Measurements from ENCODE around the gene PGAM1. TPM values are rescaled to one million over a fixed set of nuclear protein-coding genes. Genes with fewer than 3 reads are reported as not detected.

The PGAM1 gene
- total and polyA plus RNA-seq, 2 experiments from 2014 or later, result 204 to 254 TPM

DNA sequence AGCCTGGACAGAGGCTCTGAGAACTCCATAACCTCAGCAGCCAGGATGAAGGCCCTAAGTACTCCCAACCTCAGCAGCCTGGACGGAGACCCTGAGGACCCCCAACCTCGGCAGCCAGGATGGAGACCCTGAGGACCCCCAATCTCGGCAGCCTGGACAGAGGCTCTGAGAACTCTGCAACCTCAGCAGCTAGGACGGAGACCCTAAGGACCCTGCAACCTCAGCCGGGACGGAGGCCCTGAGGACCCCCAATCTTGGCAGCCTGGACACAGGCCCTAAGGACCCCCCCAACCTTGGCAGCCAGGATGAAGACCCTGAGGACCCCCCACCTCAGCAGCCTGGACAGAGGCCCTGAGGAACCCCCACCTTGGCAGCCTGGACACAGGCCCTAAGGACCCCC is 41.4 kb upstream of the PGAM1 start:
- H2AFZ ChIP-seq, result no peak overlapping the region
- WGBS (ENCODE audit: low lambda C conversion rate, missing lambda C conversion rate), result 93% methylated on average over 6 of the region's 6 CpGs
- no peaks in the 10 kb centered on the region for H3K9me3 ChIP-seq (ENCODE audit: low read depth)
- H3K9me2 ChIP-seq (replicated peaks; ENCODE audit: insufficient read depth), result no peaks in the 10 kb centered on the region
- H3K4me3 ChIP-seq, result no peak overlapping the region
- no peaks in the 10 kb centered on the region for H3K79me2 ChIP-seq
- H3K36me3 ChIP-seq (replicated peaks; ENCODE audit: insufficient read depth, low read depth), result no peaks in the 10 kb centered on the region
- H3K4me1 ChIP-seq (ENCODE audit: insufficient read depth), result no peaks in the 10 kb centered on the region
- TF ChIP-seq EZH2phosphoT487 (IDR thresholded peaks at IDR 0.05; ENCODE audit: low read depth, severe bottlenecking, unreplicated experiment) (no peak), EZH2 (IDR thresholded peaks at IDR 0.05; ENCODE audit: borderline replicate concordance) (no peak)
- TF ChIP-seq, protein P1, sequence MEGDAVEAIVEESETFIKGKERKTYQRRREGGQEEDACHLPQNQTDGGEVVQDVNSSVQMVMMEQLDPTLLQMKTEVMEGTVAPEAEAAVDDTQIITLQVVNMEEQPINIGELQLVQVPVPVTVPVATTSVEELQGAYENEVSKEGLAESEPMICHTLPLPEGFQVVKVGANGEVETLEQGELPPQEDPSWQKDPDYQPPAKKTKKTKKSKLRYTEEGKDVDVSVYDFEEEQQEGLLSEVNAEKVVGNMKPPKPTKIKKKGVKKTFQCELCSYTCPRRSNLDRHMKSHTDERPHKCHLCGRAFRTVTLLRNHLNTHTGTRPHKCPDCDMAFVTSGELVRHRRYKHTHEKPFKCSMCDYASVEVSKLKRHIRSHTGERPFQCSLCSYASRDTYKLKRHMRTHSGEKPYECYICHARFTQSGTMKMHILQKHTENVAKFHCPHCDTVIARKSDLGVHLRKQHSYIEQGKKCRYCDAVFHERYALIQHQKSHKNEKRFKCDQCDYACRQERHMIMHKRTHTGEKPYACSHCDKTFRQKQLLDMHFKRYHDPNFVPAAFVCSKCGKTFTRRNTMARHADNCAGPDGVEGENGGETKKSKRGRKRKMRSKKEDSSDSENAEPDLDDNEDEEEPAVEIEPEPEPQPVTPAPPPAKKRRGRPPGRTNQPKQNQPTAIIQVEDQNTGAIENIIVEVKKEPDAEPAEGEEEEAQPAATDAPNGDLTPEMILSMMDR (IDR thresholded peaks at IDR 0.05; ENCODE audit: poor library complexity), result no peak
- no peaks in the 10 kb centered on the region for H4K20me1 ChIP-seq (ENCODE audit: insufficient read depth, poor library complexity, severe bottlenecking)
- DNase-seq (ENCODE audit: low spot score), result no peak
- H3K4me2 ChIP-seq, result no peak overlapping the region
- no peaks in the 10 kb centered on the region for H3K27me3 ChIP-seq
- no peak overlapping the region for H3K27ac ChIP-seq

DNA sequence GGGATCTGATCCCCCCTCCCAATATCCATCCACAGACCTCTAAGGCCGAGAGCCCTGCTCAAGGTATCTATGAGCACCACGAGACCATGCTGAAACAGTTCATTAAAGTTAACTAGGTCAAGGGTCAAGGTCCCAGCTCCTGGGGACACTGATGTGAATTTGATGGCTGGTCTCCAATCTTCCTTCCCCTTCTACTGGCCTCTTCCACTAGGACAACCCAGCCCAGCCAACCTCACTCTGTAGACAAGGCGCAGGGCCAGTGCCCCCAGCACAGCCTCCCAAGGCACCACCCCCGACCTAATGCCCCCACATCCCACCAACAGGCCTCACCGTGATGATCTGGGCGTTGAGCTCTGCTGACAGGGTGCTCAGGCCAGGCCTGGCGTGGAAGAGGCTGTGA is 40.4 kb upstream of the PGAM1 start:
- TF ChIP-seq EZH2 (IDR thresholded peaks at IDR 0.05; ENCODE audit: borderline replicate concordance) (no peak), EZH2phosphoT487 (IDR thresholded peaks at IDR 0.05; ENCODE audit: low read depth, severe bottlenecking, unreplicated experiment) (no peak)
- TF ChIP-seq, protein P1 (IDR thresholded peaks at IDR 0.05; ENCODE audit: poor library complexity), result no peak
- no peak overlapping the region for H3K4me3 ChIP-seq
- H3K36me3 ChIP-seq (replicated peaks; ENCODE audit: insufficient read depth, low read depth), result no peaks in the 10 kb centered on the region
- H3K4me1 ChIP-seq (ENCODE audit: insufficient read depth), result no peaks in the 10 kb centered on the region
- no peak overlapping the region for H3K27ac ChIP-seq
- H3K4me2 ChIP-seq, result no peak overlapping the region
- no peak for DNase-seq (ENCODE audit: low spot score)
- WGBS (ENCODE audit: low lambda C conversion rate, missing lambda C conversion rate), result 95% methylated on average over 7 of the region's 7 CpGs
- no peaks in the 10 kb centered on the region for H3K9me3 ChIP-seq (ENCODE audit: low read depth)
- no peak overlapping the region for H2AFZ ChIP-seq
- H3K9me2 ChIP-seq (replicated peaks; ENCODE audit: insufficient read depth), result no peaks in the 10 kb centered on the region
- no peaks in the 10 kb centered on the region for H3K27me3 ChIP-seq
- no peaks in the 10 kb centered on the region for H3K79me2 ChIP-seq
- H4K20me1 ChIP-seq (ENCODE audit: insufficient read depth, poor library complexity, severe bottlenecking), result no peaks in the 10 kb centered on the region

DNA sequence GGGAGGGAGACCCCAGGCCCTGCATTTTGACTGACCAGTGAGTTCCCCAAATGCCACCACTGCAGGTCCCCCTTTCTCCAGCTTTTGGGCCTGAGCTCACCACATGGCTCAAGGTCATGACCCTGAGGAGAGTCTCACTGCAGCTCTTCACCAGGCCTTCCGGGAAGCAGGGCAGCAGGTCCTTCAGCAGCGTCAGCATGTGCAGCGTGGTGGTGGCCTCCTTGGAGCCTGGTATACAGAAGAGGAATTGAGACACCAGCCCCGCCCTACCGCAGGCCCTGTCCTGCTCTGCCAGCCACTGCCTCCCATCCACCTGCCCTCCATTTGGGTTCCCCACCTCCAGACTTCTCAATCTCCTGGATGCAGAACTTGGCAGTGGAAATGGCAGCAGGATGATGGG is 37.8 kb upstream of the PGAM1 start:
- no peaks in the 10 kb centered on the region for H3K36me3 ChIP-seq (replicated peaks; ENCODE audit: insufficient read depth, low read depth)
- no peaks in the 10 kb centered on the region for H3K79me2 ChIP-seq
- 80% methylated on average over 5 of the region's 5 CpGs for WGBS (ENCODE audit: low lambda C conversion rate, missing lambda C conversion rate)
- H2AFZ ChIP-seq, result no peak overlapping the region
- no peaks in the 10 kb centered on the region for H3K4me1 ChIP-seq (ENCODE audit: insufficient read depth)
- H4K20me1 ChIP-seq (ENCODE audit: insufficient read depth, poor library complexity, severe bottlenecking), result no peaks in the 10 kb centered on the region
- no peak for DNase-seq (ENCODE audit: low spot score)
- H3K27ac ChIP-seq, result no peak overlapping the region
- H3K9me3 ChIP-seq (ENCODE audit: low read depth), result no peaks in the 10 kb centered on the region
- H3K4me2 ChIP-seq, result no peak overlapping the region
- no peak overlapping the region for H3K4me3 ChIP-seq
- H3K9me2 ChIP-seq (replicated peaks; ENCODE audit: insufficient read depth), result no peaks in the 10 kb centered on the region
- TF ChIP-seq, protein P1 (IDR thresholded peaks at IDR 0.05; ENCODE audit: poor library complexity), result no peak
- TF ChIP-seq EZH2phosphoT487 (IDR thresholded peaks at IDR 0.05; ENCODE audit: low read depth, severe bottlenecking, unreplicated experiment) (no peak), EZH2 (IDR thresholded peaks at IDR 0.05; ENCODE audit: borderline replicate concordance) (no peak)
- no peaks in the 10 kb centered on the region for H3K27me3 ChIP-seq

DNA sequence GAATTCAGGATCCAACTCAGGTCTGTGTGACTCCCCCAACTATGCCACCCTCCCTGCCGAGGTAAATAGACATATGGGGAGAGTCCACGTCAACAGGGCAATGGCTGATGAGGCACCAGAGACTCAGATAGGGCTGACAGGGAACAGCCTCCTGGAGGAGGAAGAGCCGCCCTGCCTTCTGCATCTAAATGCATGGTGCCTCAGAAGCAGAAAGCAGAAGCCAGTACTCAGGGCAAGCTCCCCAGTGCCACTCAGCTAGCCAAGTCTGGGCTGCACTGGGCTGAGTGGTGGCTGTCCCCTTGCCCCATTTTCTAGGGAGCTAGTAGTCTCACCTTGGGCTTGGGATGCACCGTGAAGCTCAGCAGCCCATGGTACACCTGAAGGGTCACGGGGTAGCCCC is 35.9 kb upstream of the PGAM1 start:
- no peak for TF ChIP-seq EZH2phosphoT487 (IDR thresholded peaks at IDR 0.05; ENCODE audit: low read depth, severe bottlenecking, unreplicated experiment)
- TF ChIP-seq, protein P1 (IDR thresholded peaks at IDR 0.05; ENCODE audit: poor library complexity), result no peak
- no peaks in the 10 kb centered on the region for H3K9me2 ChIP-seq (replicated peaks; ENCODE audit: insufficient read depth)
- H3K27me3 ChIP-seq, result no peaks in the 10 kb centered on the region
- H3K27ac ChIP-seq, result no peak overlapping the region
- H4K20me1 ChIP-seq (ENCODE audit: insufficient read depth, poor library complexity, severe bottlenecking), result no peaks in the 10 kb centered on the region
- no peaks in the 10 kb centered on the region for H3K36me3 ChIP-seq (replicated peaks; ENCODE audit: insufficient read depth, low read depth)
- no peak for DNase-seq (ENCODE audit: low spot score)
- no peak overlapping the region for H2AFZ ChIP-seq
- H3K4me2 ChIP-seq, result no peak overlapping the region
- no peaks in the 10 kb centered on the region for H3K79me2 ChIP-seq
- H3K4me1 ChIP-seq (ENCODE audit: insufficient read depth), result no peaks in the 10 kb centered on the region
- H3K9me3 ChIP-seq (ENCODE audit: low read depth), result no peaks in the 10 kb centered on the region
- no peak overlapping the region for H3K4me3 ChIP-seq
- WGBS (ENCODE audit: low lambda C conversion rate, missing lambda C conversion rate), result 97% methylated on average over 5 of the region's 5 CpGs
